Pancreas (tissue), 10 donors: ENCODE measurements around the gene TPX2. TPM values are rescaled to one million over a fixed set of nuclear protein-coding genes. Genes with fewer than 3 reads are reported as not detected.

Experiments used
- ATAC-seq, 4 donors: fragments of 200-7000 bp; cut with Tn5 transposase; one replicate each; pipeline versions ENCODE4 v1.8.0 to v1.9.1; 2020; ENCODE audit warnings: mild to moderate bottlenecking in 4 of 4, moderate library complexity in 4 of 4
- DNase-seq, 6 donors: peaks; one replicate each; pipeline ENCODE4 v3.0.0-alpha.2; 2020
- FAIRE-seq: peaks from 2 replicates; lab custom pipeline; 2012; peaks lifted over from hg19 to GRCh38; lab: Jason Lieb, UNC
- H3K27ac ChIP-seq, 4 donors: fragments of 200-600 bp; sonication (generic); 1 replicate in 3 of 4; 2 replicates in 1 of 4; pipeline versions ENCODE4 v1.5.0 to v1.8.0; 2020
- H3K27me3 ChIP-seq, 4 donors: fragments of 200-600 bp; one replicate each; pipeline ENCODE4 v1.8.0; 2021
- H3K36me3 ChIP-seq, 3 donors: fragments of 200-600 bp; sonication (generic) in 1 of 3; one replicate each; pipeline versions ENCODE4 v1.5.0 to v1.8.0; 2020 to 2021
- H3K4me1 ChIP-seq, 3 donors: fragments of 200-600 bp; one replicate each; pipeline ENCODE4 v1.8.0; 2021
- H3K4me3 ChIP-seq, 4 donors: fragments of 200-600 bp; sonication (generic) in 2 of 4; one replicate each; pipeline versions ENCODE4 v1.5.0 to v1.8.0; 2020 to 2021
- H3K9me3 ChIP-seq, 4 donors: fragments of 200-600 bp; one replicate each; pipeline ENCODE4 v1.8.0; 2021
- WGBS, 2 donors: extraction: QIAGEN DNeasy Blood & Tissue Kit; methylation state at CpG; one replicate each; pipeline ENCODE4 v1.1.7; 2013; 5-methylcytosine and 5-hydroxymethylcytosine counted together
- intact Hi-C, 3 donors: fragments of 100-400 bp; cut with DNase I; formaldehyde crosslinking; loops; one replicate each; pipeline versions ENCODE4 v1.11.1 to v1.14.2; 2022
- polyA plus RNA-seq, 2 donors: library from polyadenylated mRNA; stranded (reverse); fragments of 200-250 nt; gene quantifications; one replicate each; pipeline ENCODE4 v1.2.3, GENCODE V29; 2013
- total RNA-seq, 6 donors: library from RNA; stranded (reverse); fragmentation: NEBNext Ultra II Directional in 4 of 6; extraction: Animal tissue kit (Norgen Biotek cat#: 25700) in 4 of 6; gene quantifications; one replicate each; pipeline versions ENCODE4 v1.2.1 to v1.2.4, GENCODE V29; 2021 to 2023
- TF ChIP-seq, protein P1 (sequence below), 4 donors: fragments of 200-600 bp; sonication (generic) in 3 of 4; IDR thresholded peaks; one replicate each; pipeline versions ENCODE4 v1.5.0 to v1.8.0; 2021; ENCODE audit warnings: antibody characterized with exemption in 4 of 4
- donor health status: healthy with polysubstance abuse.
- donor health status: DM: no; HTN: no; CAD: no; lungs with moderate emphysema.
- donor health status: DM: no; HTN: no; CAD: no.
- donor health status: control.
- donor health status: control.
- donor health status: Bipolar disorder and iron deficiency.
- donor health status: DM: yes; HTN: yes; CAD: no.
- donor health status: DM: no; HTN: no; CAD: no.
- donor health status: DM: no; HTN: no; CAD: no.
- donor health status: DM: yes; HTN: yes; CAD: no.

Gene TPX2
- total and polyA plus RNA-seq, 8 donors, result 0.04 to 1.5 (median 0.40) TPM; not detected in 1

DNA sequence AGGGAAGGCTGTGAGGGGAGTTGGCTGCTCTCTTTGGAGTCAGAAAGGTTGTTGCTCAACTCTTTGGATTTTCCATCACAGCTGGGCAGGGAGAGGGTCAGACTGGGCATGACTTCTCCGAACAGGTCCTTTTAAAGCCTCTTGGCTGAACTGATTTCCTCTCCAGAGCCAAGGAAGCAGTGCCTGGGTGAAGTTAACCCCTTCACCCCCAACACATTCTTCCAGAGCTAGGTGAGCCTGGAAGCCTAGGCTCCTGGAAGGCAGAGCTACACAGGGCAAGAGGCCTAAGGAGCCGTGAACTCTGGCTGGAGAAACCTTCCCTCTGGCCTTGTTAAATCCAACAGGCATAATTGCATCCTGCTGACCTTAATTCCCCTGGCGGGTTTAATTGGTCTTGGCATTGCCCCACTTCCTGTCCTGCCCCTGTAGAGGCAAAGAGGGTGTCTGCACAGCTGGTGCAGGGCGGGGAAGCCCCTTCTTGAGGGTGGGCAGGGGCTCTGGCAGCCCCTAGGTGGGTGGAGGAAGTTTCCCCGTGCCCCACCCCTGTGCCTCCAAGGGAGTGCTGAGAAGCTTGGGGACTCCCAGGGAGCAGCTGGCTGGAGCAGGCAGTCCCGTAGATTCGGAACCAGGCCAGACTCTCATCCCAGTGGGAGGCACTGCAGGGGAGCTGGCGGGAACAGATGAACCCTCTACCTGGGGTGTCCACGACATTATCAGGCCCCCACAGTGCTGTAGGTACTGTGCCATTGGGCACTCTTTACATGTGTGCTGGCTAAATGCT, 76.5 kb downstream of the TPX2 start:
- ATAC-seq (no peak), DNase-seq (no peak)
- no peak overlapping the region for H3K27ac ChIP-seq

DNA sequence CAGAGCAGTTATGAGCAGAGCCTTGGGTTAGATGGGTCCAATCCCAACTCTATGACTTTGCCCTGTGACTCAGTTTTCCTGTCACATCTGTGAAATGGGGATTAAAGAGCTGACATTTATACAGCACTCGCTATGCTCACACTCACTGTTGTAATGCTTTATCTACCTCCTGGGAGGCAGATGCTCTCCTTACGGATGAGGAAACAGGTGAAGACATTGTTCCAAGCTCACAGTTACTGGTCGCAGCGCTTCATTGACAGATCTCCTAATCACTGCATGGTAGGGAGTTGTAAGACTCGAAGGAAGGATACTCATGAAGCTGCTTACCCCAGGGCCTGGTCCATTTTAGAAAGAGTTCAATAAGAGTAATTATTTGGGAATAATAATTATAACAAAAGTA, 77.1 kb downstream of the TPX2 start:
- no peak overlapping the region for H3K4me3 ChIP-seq
- H3K36me3 ChIP-seq, result no peaks in the 10 kb centered on the region
- intact Hi-C loops, result no loop called here
- TF ChIP-seq, protein P1, sequence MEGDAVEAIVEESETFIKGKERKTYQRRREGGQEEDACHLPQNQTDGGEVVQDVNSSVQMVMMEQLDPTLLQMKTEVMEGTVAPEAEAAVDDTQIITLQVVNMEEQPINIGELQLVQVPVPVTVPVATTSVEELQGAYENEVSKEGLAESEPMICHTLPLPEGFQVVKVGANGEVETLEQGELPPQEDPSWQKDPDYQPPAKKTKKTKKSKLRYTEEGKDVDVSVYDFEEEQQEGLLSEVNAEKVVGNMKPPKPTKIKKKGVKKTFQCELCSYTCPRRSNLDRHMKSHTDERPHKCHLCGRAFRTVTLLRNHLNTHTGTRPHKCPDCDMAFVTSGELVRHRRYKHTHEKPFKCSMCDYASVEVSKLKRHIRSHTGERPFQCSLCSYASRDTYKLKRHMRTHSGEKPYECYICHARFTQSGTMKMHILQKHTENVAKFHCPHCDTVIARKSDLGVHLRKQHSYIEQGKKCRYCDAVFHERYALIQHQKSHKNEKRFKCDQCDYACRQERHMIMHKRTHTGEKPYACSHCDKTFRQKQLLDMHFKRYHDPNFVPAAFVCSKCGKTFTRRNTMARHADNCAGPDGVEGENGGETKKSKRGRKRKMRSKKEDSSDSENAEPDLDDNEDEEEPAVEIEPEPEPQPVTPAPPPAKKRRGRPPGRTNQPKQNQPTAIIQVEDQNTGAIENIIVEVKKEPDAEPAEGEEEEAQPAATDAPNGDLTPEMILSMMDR (IDR thresholded peaks at IDR 0.05), result no peak
- ATAC-seq (no peak), DNase-seq (no peak), FAIRE-seq (no peak)
- H3K4me1 ChIP-seq, result peaks cover 0 to 12% (median 9%) of the 10 kb centered on the region in 3 donors
- H3K27me3 ChIP-seq, result no peaks in the 10 kb centered on the region
- WGBS, 2 donors, result 93 to 94% methylated on average over 5 of the region's 5 CpGs
- no peak overlapping the region for H3K27ac ChIP-seq
- H3K9me3 ChIP-seq, result no peaks in the 10 kb centered on the region

More for the DNA sequence above, 76.5 kb downstream of the TPX2 start:
- H3K27me3 ChIP-seq, result no peaks in the 10 kb centered on the region
- FAIRE-seq, result no peak
- H3K9me3 ChIP-seq, result no peaks in the 10 kb centered on the region
- TF ChIP-seq, protein P1 (IDR thresholded peaks at IDR 0.05), result no peak
- 73% methylated on average over 9 of the region's 9 CpGs for WGBS, 2 donors
- no peak overlapping the region for H3K4me3 ChIP-seq
- H3K4me1 ChIP-seq, result peaks cover 0 to 12% (median 9%) of the 10 kb centered on the region in 3 donors
- H3K36me3 ChIP-seq, result no peaks in the 10 kb centered on the region
- intact Hi-C loops, result no loop called here

DNA sequence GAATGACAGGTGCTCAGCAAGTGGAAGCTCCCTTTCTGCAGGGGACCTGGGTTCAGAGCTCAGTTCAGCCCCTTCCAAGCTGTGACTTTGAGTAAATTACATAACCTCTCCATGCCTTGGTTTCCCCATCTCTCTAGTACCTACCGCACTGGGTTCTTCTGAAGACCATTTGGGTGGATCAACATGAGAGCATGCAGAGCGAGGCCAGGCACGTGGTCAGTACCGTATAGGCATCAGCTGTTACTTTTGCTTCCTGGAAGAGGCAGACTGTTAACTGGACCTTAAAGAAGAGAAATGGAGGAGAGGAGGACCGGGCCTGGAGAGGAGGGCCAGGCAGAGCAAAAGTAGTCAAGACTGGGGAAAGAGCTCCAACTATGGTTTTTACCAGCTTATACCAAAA, 78.4 kb downstream of the TPX2 start:
- FAIRE-seq, result no peak
- H3K27me3 ChIP-seq, result no peaks in the 10 kb centered on the region
- no peaks in the 10 kb centered on the region for H3K9me3 ChIP-seq
- no peak for ATAC-seq
- no peak overlapping the region for H3K27ac ChIP-seq
- WGBS, 2 donors, result 92 to 96% methylated on average over 5 of the region's 5 CpGs
- intact Hi-C loops, result no loop called here
- no peak overlapping the region for H3K4me3 ChIP-seq
- DNase-seq, result no peak
- no peaks in the 10 kb centered on the region for H3K36me3 ChIP-seq
- peaks cover 0 to 17% (median 7%) of the 10 kb centered on the region in 3 donors for H3K4me1 ChIP-seq
- TF ChIP-seq, protein P1 (IDR thresholded peaks at IDR 0.05), result no peak

DNA sequence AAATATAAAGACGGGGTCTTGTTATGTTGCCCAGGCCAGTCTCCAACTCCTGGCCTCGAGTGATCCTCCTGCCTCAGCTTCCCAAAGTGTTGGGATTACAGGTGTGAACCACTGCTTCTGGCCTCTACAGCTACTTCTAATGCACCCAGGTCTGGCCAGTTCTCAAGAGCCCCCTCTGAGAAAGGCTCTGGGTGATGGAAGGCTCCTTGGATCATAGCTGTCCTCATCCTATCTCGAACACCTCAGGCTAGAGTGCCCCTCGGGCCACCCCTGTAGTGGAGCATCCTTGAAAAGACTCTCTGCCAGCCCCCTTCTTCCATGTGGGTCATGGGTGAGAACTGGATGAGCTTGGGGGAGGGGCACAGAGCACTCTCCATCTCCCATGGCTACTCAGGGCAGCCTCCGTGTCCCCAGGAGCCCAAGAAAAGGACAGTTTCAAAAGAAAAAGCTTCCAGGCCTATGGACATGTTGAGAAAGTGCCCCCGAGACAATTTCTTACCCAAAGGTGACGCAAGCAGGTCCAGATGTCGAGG, 79.4 kb downstream of the TPX2 start:
- H3K9me3 ChIP-seq, result no peaks in the 10 kb centered on the region
- FAIRE-seq, result no peak

More for the DNA sequence above, 79.4 kb downstream of the TPX2 start:
- DNase-seq, result no peak
- Histone ChIP-seq H3K4me1 (peaks cover 0 to 11% (median 3%) of the 10 kb centered on the region in 3 donors), H3K4me3 (no peak overlapping the region), H3K27me3 (no peaks in the 10 kb centered on the region), H3K27ac (peak overlapping the region in 1 of 4 donors; percentile 50), H3K36me3 (no peaks in the 10 kb centered on the region)
- TF ChIP-seq, protein P1 (IDR thresholded peaks at IDR 0.05), result no peak
- no peak for ATAC-seq
- intact Hi-C loops, result no loop called here
- 76 to 79% methylated on average over 8 of the region's 8 CpGs for WGBS, 2 donors
